Mesothelial cell of epicardium (in vitro differentiated cells): ENCODE measurements around the gene TGFA. TPM values are rescaled to one million over a fixed set of nuclear protein-coding genes. Genes with fewer than 3 reads are reported as not detected.

Source experiments
- DNase-seq, 2 experiments: peaks; one replicate each; pipeline ENCODE4 v3.0.0; 2021; ENCODE audit warnings: low spot score in 2 of 2; ENCODE audit not compliant: unreplicated experiment in 2 of 2
- H3K27ac Mint-ChIP-seq: 2 replicates; pipeline ENCODE4 v1.8.0; 2021; ENCODE audit warnings: mixed read lengths
- H3K27me3 Mint-ChIP-seq: 2 replicates; pipeline ENCODE4 v1.8.0; 2021; ENCODE audit warnings: low read depth, mixed read lengths
- H3K36me3 Mint-ChIP-seq: 2 replicates; pipeline ENCODE4 v1.8.0; 2021; ENCODE audit warnings: mixed read lengths
- H3K4me1 Mint-ChIP-seq: 2 replicates; pipeline ENCODE4 v1.8.0; 2021; ENCODE audit warnings: mixed read lengths
- H3K4me3 Mint-ChIP-seq: 2 replicates; pipeline ENCODE4 v1.8.0; 2021; ENCODE audit warnings: mild to moderate bottlenecking, moderate library complexity, mixed read lengths
- H3K9me3 Mint-ChIP-seq: 2 replicates; pipeline ENCODE4 v1.8.0; 2021; ENCODE audit warnings: mixed read lengths
- total RNA-seq: library from RNA; stranded (reverse); gene quantifications from 3 replicates; pipeline ENCODE4 v1.2.1, GENCODE V29; 2021
- TF ChIP-seq, protein P1 (sequence below): fragments of 200-600 bp; sonication (generic); IDR thresholded peaks from one replicate; pipeline ENCODE4 v1.5.0; 2021; ENCODE audit warnings: antibody characterized with exemption; ENCODE audit not compliant: unreplicated experiment

The TGFA gene
- total RNA-seq, 1 donor from 2014 or later, result 0.96 TPM

DNA sequence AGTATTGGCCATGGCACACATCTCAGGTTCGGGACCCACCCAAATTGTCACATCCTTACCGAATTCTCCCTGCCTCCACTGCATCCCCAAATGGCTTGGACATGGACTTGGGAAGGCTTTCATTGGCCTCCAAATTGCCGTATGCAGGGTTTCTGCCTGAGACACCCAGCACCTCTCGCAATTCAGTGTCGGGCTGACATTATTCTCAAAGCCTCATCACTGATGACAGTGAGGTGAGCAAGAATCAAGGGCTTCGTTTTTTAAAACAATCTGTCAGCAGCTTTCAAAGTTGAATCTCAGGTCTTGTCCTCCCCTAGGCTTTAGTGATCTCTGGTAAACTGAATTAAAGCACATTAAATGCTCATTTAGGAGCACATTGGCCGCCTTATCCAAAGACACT, 29.5 kb upstream of the TGFA start:
- Mint-ChIP-seq H3K36me3 (no peaks in the 10 kb centered on the region), H3K9me3 (no peaks in the 10 kb centered on the region), H3K4me1 (peaks cover 3% of the 10 kb centered on the region), H3K27me3 (peaks cover 8% of the 10 kb centered on the region), H3K4me3 (no peak overlapping the region), H3K27ac (no peak overlapping the region)
- TF ChIP-seq, protein P1, sequence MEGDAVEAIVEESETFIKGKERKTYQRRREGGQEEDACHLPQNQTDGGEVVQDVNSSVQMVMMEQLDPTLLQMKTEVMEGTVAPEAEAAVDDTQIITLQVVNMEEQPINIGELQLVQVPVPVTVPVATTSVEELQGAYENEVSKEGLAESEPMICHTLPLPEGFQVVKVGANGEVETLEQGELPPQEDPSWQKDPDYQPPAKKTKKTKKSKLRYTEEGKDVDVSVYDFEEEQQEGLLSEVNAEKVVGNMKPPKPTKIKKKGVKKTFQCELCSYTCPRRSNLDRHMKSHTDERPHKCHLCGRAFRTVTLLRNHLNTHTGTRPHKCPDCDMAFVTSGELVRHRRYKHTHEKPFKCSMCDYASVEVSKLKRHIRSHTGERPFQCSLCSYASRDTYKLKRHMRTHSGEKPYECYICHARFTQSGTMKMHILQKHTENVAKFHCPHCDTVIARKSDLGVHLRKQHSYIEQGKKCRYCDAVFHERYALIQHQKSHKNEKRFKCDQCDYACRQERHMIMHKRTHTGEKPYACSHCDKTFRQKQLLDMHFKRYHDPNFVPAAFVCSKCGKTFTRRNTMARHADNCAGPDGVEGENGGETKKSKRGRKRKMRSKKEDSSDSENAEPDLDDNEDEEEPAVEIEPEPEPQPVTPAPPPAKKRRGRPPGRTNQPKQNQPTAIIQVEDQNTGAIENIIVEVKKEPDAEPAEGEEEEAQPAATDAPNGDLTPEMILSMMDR, result no peak
- DNase-seq, result no peak

DNA sequence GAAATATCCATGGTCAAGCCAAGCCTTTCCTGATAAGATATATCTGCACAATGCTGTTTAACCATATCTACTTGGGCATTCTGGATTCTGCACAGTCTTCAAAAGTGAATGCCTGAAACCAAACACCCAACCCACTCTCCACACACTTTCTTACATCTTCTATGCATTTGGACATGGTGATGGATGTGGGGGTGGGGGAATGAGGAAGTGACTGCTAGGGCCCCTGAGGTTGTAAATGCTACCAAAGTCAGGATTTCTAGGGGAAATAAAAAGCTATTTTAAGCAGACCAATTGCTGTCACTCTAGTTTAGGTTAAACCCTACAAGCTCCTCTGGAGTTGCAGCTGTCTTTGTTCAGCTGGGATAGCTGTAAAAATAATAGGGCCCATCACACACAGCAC, 26.7 kb upstream of the TGFA start:
- H3K27ac Mint-ChIP-seq, result no peak overlapping the region
- H3K4me1 Mint-ChIP-seq, result peaks cover 3% of the 10 kb centered on the region
- H3K27me3 Mint-ChIP-seq, result peaks cover 22% of the 10 kb centered on the region
- H3K4me3 Mint-ChIP-seq, result no peak overlapping the region
- no peak for DNase-seq
- H3K36me3 Mint-ChIP-seq, result no peaks in the 10 kb centered on the region
- TF ChIP-seq, protein P1, result no peak
- H3K9me3 Mint-ChIP-seq, result peaks cover 7% of the 10 kb centered on the region

DNA sequence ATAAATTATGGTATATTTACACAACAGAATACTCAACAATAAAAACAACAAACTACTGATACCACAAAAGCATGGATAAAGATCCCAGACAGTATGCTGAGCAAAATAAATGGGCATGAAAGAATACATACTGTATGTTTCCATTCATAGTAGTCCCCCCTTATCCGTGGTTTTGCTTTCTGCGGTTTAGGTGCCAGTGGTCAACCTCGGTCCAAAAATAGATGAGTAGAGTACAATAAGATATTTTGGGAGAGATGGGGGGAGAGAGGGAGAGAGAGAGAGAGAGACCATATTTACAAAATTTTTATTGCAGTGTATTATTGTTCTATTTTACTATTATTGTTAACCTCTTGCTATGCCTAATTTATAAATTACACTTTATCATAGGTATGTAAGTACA, 21.0 kb upstream of the TGFA start:
- peaks cover 12% of the 10 kb centered on the region for H3K9me3 Mint-ChIP-seq
- no peak overlapping the region for H3K4me3 Mint-ChIP-seq
- peaks cover 39% of the 10 kb centered on the region for H3K27me3 Mint-ChIP-seq
- TF ChIP-seq, protein P1, result no peak
- no peaks in the 10 kb centered on the region for H3K4me1 Mint-ChIP-seq
- no peak for DNase-seq
- H3K27ac Mint-ChIP-seq, result no peak overlapping the region
- no peaks in the 10 kb centered on the region for H3K36me3 Mint-ChIP-seq

DNA sequence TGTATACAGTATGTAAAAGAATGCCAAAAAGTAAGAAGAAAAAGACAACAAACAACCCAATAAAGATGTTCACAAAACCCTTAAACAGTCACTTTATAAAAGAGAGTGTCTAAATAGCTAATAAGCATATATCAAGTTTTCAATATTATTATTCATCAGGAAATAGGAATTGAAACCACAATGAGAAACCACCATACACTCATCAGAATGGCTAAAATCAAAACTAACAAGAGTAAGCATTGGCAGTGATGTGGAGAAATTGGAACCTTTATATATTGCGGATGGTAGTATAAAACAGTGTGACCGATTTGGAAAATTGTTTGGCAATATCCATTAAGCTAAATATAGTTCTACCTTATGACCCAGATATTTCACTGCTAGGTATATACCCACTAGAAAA, 20.5 kb upstream of the TGFA start:
- peaks cover 12% of the 10 kb centered on the region for H3K9me3 Mint-ChIP-seq
- no peak overlapping the region for H3K4me3 Mint-ChIP-seq
- H3K27ac Mint-ChIP-seq, result no peak overlapping the region
- H3K4me1 Mint-ChIP-seq, result no peaks in the 10 kb centered on the region
- no peak for DNase-seq
- H3K27me3 Mint-ChIP-seq, result peaks cover 39% of the 10 kb centered on the region
- TF ChIP-seq, protein P1, result no peak
- H3K36me3 Mint-ChIP-seq, result no peaks in the 10 kb centered on the region

DNA sequence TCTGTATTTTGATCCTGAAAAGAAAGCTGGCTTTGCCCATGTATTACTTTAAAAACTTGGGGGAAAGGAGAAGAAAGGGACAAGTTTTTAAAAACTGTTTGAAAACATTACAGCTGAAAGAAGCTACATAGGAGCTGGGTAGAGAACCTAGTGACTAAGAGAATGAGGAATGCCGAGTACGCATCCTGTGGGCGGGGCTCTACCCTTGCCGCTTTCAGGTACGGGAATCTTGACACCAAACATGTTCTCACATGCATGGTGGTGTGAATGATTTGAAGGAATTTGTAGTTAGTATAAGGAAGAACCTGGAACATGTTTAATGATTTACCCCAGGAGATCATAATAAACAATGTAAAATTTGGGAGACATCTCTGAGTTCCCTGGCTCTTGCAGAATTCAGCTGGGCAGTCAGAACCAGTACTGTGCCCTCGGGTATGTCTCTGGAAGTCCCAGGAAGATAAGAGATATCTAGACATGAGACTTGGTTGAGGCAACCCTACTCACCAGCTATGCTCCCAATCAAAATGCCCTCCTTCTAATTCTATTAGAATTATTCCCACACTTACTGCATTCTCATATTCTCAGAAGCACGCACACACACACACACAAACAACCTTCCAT, 16.5 kb upstream of the TGFA start:
- TF ChIP-seq, protein P1, result no peak
- Mint-ChIP-seq H3K27ac (no peak overlapping the region), H3K36me3 (no peaks in the 10 kb centered on the region), H3K9me3 (peaks cover 3% of the 10 kb centered on the region), H3K27me3 (peaks cover 22% of the 10 kb centered on the region), H3K4me1 (no peaks in the 10 kb centered on the region), H3K4me3 (no peak overlapping the region)
- DNase-seq, result no peak

DNA sequence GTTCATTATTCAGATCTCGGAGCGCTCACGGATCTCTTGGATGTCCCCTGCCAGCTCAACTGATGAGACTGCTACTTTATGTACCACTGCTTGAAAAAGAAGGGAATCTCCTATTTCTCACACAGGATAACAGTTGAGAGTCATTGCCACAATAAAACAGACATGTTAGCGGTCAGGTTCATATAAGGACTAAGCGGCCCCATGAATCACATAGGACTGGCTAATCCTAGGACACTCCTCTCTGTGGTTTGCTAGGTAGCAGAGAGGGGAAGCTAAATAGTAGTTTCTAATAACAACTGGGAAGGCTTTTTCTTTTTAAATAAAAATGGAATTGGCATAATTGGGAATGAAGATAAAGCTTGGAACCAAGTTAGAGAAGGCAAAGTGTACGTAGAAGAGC, 15.9 kb upstream of the TGFA start:
- H3K27me3 Mint-ChIP-seq, result peaks cover 18% of the 10 kb centered on the region
- no peak overlapping the region for H3K4me3 Mint-ChIP-seq
- H3K27ac Mint-ChIP-seq, result no peak overlapping the region
- TF ChIP-seq, protein P1, result no peak
- H3K9me3 Mint-ChIP-seq, result no peaks in the 10 kb centered on the region
- no peaks in the 10 kb centered on the region for H3K36me3 Mint-ChIP-seq
- no peaks in the 10 kb centered on the region for H3K4me1 Mint-ChIP-seq
- DNase-seq, result no peak
